Activated naive CD8-positive, alpha-beta T cell (primary cell): ENCODE data around the gene RMDN2.
"Not testable (repeated sequence)": the region's sequence is repeated elsewhere in the genome, so short reads cannot be mapped to it uniquely, and the experiment has no call there.

Experiments
- H3K27ac Mint-ChIP-seq: one replicate; pipeline ENCODE4 v1.8.0; 2021; ENCODE audit warnings: mixed read lengths
- H3K27me3 Mint-ChIP-seq: one replicate; pipeline ENCODE4 v1.8.0; 2021; ENCODE audit warnings: mixed read lengths
- H3K36me3 Mint-ChIP-seq: one replicate; pipeline ENCODE4 v1.8.0; 2021; ENCODE audit warnings: mixed read lengths
- H3K4me1 Mint-ChIP-seq: one replicate; pipeline ENCODE4 v1.8.0; 2021; ENCODE audit warnings: low read depth, mixed read lengths
- H3K4me3 Mint-ChIP-seq: one replicate; pipeline ENCODE4 v1.8.0; 2021; ENCODE audit warnings: mild to moderate bottlenecking, mixed read lengths
- H3K9me3 Mint-ChIP-seq: one replicate; pipeline ENCODE4 v1.8.0; 2021; ENCODE audit warnings: low read depth, mixed read lengths

Gene RMDN2

DNA sequence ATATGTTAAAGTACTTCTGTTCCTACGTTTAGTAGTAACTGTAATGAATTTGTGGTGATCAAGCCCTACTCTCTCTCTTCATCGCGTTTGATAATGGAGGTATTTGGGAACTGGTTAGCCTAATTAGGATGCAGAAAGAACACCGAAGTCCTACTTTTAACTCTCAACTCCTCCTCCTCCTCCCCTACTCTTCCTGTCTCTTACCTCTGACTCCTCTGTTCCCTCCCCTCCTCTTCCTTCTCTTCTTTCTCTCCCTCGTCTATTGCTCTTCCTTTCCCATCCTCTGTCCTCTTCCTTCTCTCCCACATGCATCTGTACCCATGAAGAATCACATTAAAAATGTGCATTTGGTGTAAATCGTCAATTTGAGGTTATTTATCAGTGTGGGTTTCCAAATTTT, 57.8 kb downstream of the RMDN2 start:
- Mint-ChIP-seq H3K9me3 (no peaks in the 10 kb centered on the region), H3K4me1 (no peaks in the 10 kb centered on the region), H3K36me3 (peaks cover 9% of the 10 kb centered on the region), H3K4me3 (no peak overlapping the region), H3K27ac (no peak overlapping the region), H3K27me3 (no peaks in the 10 kb centered on the region)

DNA sequence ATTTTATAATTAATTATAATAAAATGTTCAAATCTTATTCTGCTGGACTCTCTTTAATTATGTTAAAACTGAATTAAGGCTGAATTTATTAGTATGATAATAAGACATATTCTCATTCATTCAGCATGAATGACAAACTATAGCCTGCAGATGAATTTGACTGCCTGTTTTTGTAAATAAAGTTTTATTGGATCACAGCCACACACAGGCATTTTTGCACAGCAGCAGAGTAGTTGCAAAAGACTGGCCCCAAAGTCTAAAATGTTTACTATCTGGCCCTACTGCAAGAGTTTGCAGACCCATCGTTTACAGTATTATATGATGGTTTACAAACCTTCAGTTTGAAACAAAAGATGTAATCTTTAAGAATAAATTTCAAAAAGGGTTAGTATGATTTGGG, 58.6 kb downstream of the RMDN2 start:
- peaks cover 9% of the 10 kb centered on the region for H3K36me3 Mint-ChIP-seq
- no peaks in the 10 kb centered on the region for H3K4me1 Mint-ChIP-seq
- H3K27me3 Mint-ChIP-seq: no peaks in the 10 kb centered on the region
- H3K27ac Mint-ChIP-seq: no peak overlapping the region
- H3K4me3 Mint-ChIP-seq: no peak overlapping the region
- H3K9me3 Mint-ChIP-seq: no peaks in the 10 kb centered on the region

DNA sequence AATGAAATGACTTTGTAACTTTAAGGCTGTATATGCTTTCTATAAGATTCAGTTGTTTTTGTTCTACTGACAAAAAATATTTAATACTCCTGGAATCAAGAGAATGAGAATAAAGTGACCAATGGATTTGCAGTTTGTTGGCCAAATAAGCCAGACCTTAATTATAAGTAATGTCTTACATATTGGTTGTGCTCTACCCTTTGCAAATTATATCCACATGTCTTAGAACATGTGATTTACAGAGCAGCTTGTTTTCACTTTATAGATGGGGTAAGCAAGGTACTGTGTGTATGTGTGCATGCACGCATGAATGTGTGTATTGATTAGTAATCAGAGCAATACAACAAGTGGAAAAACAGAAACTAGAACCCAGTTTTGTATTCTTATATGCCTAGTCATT, 59.1 kb downstream of the RMDN2 start:
- H3K36me3 Mint-ChIP-seq: peaks cover 9% of the 10 kb centered on the region
- no peak overlapping the region for H3K27ac Mint-ChIP-seq
- H3K9me3 Mint-ChIP-seq: no peaks in the 10 kb centered on the region
- H3K4me1 Mint-ChIP-seq: no peaks in the 10 kb centered on the region
- no peaks in the 10 kb centered on the region for H3K27me3 Mint-ChIP-seq
- H3K4me3 Mint-ChIP-seq: no peak overlapping the region

DNA sequence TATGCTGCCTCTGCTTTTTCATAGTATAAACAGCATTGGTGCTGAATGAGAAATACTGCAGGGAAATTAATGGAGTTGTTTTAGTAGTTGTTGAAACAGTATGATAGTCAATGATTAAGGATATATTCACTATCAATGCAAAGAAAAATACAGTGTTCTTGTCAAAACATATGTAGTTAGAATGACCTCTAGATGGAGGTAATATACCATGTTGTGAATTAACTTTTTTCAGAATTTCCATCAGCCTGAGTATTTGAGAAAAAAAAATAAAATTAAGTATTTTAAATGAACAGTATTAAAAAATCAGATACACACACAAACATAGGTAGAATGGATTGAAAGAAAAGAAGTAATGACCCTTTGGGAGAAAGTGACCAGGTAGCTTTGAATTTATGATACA, 59.5 kb downstream of the RMDN2 start:
- no peak overlapping the region for H3K4me3 Mint-ChIP-seq
- no peaks in the 10 kb centered on the region for H3K4me1 Mint-ChIP-seq
- H3K36me3 Mint-ChIP-seq: peaks cover 9% of the 10 kb centered on the region
- H3K27ac Mint-ChIP-seq: no peak overlapping the region
- no peaks in the 10 kb centered on the region for H3K27me3 Mint-ChIP-seq
- no peaks in the 10 kb centered on the region for H3K9me3 Mint-ChIP-seq

DNA sequence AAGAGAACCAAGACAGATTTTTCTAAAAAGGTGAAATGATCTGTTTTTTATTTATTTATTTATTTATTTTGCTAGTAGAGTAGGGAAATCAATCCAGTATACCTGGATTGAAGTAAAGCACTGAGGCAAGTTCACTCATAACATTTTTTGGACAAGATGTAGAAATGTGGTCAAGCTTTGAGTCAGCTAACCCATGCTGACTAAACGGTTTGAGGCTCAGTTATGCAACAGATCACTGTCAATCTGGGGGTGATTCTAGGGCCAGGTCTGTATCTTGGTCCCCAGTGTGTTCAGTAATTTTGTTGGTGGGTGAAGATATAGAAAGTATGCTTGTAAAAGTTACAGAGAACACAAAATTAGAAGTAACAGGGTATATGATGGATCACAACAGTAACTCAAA, 60.2 kb downstream of the RMDN2 start:
- Mint-ChIP-seq H3K27me3 (no peaks in the 10 kb centered on the region), H3K36me3 (peaks cover 9% of the 10 kb centered on the region), H3K9me3 (no peaks in the 10 kb centered on the region), H3K4me1 (no peaks in the 10 kb centered on the region), H3K4me3 (no peak overlapping the region), H3K27ac (no peak overlapping the region)

DNA sequence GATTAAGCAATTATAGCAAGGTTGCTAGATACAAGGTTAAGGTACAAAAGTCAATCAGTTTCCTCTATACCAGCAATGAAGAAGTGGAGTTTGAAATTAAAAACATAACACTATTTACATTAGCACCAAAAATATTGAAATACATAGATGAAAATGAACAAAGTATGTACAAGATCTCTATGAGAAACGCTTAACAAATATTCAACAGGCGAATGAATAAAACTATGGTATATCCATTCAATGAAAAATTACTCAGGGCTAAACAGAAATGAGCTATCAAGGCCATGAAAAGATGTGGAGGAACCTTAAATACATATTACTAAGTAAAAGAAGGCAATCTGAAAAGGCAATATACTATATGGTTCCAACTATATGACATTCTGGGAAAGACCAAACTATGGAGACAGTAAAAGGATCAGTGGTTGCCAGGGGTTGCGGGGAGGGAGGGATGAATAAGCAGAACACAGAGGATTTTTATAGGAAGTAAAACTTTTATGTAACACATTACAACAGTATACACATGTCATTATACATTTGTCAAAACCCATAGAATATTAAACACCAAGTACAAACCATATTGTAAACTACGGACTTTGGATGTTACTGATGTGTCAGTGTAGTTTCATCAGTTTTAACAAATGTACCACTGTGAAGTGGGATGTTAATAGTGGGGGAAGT, 62.1 kb downstream of the RMDN2 start:
- Mint-ChIP-seq H3K36me3 (peaks cover 13% of the 10 kb centered on the region), H3K27ac (no peak overlapping the region), H3K4me3 (no peak overlapping the region), H3K4me1 (no peaks in the 10 kb centered on the region), H3K27me3 (no peaks in the 10 kb centered on the region), H3K9me3 (no peaks in the 10 kb centered on the region)

DNA sequence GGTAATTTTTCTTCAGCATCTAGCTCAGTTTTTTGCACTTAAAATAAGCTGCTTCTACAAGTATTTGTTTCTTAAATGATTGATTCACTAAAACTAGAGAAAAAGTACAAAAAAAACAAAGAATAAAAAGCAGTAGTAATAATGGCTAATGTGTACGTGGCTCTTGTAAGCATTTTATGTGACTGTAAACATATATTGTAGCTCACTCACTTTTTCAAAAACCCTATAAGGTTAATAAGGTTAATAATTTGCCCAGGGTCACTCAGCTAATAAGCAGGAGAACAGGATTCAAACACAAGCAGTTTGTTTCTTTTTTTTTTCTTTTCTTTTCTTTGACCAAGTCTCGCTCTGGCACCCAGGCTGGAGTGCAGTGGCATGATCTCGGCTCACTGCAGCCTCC, 67.5 kb downstream of the RMDN2 start:
- H3K27ac Mint-ChIP-seq: no peak overlapping the region
- H3K4me1 Mint-ChIP-seq: no peaks in the 10 kb centered on the region
- no peaks in the 10 kb centered on the region for H3K27me3 Mint-ChIP-seq
- H3K9me3 Mint-ChIP-seq: no peaks in the 10 kb centered on the region
- H3K4me3 Mint-ChIP-seq: no peak overlapping the region
- H3K36me3 Mint-ChIP-seq: peaks cover 4% of the 10 kb centered on the region

DNA sequence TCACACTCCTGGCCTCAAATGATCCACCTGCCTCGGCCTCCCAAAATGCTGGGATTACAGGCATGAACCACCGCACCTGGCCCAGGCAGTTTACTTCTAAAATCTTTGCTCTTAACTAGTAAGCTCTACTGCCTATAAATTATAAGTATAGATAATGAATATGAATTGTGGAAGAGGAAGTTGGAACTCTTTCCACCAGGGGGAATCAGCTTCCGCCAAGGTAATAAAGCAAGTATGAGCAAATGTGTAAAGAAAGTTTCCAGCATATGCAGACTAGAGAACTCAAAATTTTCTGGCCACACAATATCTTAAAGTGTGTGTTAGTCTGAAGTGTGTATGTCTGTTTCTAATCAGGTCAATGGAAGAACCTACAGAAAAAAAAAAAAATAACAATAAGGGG, 68.1 kb downstream of the RMDN2 start:
- Mint-ChIP-seq H3K36me3 (peaks cover 6% of the 10 kb centered on the region), H3K4me1 (no peaks in the 10 kb centered on the region), H3K4me3 (no peak overlapping the region), H3K27me3 (no peaks in the 10 kb centered on the region), H3K27ac (no peak overlapping the region), H3K9me3 (no peaks in the 10 kb centered on the region)

DNA sequence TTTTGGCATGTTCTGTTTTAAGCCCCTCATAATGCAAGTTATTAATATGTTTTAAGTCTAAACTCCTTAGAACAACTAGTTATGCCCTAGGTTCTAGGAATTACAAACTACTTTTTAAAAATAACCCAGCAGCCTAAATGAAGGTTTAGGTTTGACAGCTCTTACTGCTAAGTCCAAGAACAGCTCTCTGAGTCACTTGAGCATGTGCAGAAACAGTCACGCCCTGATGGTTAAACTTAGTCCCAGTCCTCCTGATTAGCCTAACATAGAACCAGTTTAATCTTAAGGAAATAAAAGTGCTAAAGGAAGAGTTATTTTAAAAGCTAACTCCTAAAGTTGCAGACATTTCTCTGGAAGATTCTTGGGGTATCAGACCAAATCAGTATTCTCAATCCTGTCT, 72.5 kb downstream of the RMDN2 start:
- peaks cover 4% of the 10 kb centered on the region for H3K9me3 Mint-ChIP-seq
- no peak overlapping the region for H3K27ac Mint-ChIP-seq
- H3K27me3 Mint-ChIP-seq: no peaks in the 10 kb centered on the region
- H3K36me3 Mint-ChIP-seq: peaks cover 26% of the 10 kb centered on the region
- no peaks in the 10 kb centered on the region for H3K4me1 Mint-ChIP-seq
- H3K4me3 Mint-ChIP-seq: no peak overlapping the region

DNA sequence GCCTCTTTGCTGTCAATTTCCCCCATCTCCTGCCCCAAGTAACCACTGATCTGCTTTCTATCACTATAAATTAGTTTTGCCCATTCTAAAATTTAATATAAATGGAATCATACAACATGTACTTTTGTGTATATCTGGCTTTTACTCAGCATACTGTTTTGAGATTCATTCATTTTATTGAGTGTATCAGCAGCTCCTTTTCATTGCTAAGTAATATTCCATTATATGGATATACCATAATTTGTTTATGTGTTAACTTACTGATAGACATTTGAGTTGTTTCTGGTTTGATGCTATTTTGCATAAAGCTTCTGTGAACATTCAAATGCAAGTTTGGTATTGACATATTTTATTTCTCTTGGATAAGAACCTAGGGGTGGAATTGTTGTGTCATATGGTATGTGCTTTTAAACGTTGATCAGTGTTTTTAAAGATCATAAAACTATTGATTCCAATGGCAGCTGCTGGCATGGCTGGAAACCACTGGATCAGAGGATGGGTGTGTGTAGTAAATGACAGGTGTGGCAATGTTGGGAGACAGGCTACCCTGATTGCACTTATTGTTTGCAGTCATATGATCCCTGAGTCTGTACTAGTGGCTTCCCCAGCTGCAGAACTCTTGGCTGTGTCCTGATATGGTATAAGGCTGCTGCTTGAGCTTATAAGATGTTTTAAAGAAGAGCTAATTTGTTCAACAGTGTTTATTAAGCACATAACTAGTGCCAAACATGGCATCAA, 75.6 kb downstream of the RMDN2 start:
- no peaks in the 10 kb centered on the region for H3K4me1 Mint-ChIP-seq
- H3K9me3 Mint-ChIP-seq: peaks cover 4% of the 10 kb centered on the region
- peaks cover 31% of the 10 kb centered on the region for H3K36me3 Mint-ChIP-seq
- no peak overlapping the region for H3K27ac Mint-ChIP-seq
- no peak overlapping the region for H3K4me3 Mint-ChIP-seq
- H3K27me3 Mint-ChIP-seq: no peaks in the 10 kb centered on the region

DNA sequence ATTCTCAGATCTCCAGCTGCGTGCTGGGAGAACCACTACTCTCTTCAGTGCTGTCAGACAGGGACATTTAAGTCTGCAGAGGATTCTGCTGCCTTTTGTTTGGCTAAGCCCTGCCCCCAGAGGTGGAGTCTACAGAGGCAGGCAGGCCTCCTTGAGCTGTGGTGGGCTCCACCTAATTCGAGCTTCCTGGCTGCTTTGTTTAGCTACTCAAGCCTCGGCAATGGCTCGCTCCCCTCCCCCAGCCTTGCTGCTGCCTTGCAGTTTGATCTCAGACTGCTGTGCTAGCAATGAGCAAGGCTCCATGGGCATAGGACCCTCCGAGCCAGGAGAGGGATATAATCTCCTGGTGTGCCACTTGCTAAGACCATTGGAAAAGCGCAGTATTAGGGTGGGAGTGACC, 85.1 kb downstream of the RMDN2 start:
- H3K36me3 Mint-ChIP-seq: peaks cover 30% of the 10 kb centered on the region
- not testable (repeated sequence) for H3K4me3 Mint-ChIP-seq, H3K27me3 Mint-ChIP-seq, H3K9me3 Mint-ChIP-seq, H3K27ac Mint-ChIP-seq, H3K4me1 Mint-ChIP-seq

DNA sequence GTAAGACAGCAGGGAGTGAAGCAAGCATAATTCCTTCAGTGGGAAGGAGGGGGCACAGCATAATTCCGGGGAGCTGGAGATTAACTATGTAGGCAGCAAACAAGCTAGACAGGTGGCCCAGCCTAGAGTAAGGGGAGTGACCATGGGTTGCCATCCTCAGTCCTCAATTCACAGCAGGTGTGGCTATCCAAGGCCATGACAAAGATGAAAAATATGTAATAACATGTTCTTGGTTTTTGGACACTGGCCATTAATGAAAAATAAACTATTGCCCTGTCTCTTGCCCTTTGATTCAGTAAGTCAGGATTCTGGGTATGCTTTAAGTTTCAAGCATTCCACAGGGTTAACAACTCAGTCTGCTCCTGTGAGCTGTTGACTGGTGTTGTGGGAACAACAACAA, 85.9 kb downstream of the RMDN2 start:
- H3K4me3 Mint-ChIP-seq: no peak overlapping the region
- no peaks in the 10 kb centered on the region for H3K9me3 Mint-ChIP-seq

DNA sequence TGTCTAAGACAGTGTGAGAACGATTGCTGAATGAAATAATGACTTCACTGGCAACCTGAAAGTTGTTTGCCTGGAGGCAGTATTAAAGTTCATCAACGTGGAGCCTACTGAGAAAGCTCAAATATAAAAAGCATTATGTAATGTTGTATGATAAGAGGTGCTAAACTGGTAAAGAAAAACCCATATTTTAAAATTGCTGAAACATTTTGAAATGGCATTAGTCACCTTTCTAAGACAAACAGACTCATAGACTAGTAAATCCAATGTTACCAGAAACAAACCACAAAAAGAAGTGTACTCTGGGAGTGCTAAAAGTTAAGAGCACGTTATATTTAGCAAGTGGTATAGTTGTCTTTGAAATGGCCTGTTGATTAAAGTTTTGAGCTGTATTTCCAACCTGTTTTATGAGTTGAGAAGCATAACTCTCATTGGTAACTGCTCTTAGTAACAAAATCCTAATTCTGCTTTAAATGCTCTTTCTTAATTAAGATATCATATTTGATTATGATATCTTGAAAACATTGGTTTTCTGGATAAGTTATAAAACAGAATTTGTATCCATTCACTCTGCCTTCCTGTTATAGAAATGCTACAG, 88.2 kb downstream of the RMDN2 start:
- H3K4me3 Mint-ChIP-seq: no peak overlapping the region
- H3K27ac Mint-ChIP-seq: no peak overlapping the region
- no peaks in the 10 kb centered on the region for H3K4me1 Mint-ChIP-seq
- no peaks in the 10 kb centered on the region for H3K9me3 Mint-ChIP-seq
- H3K27me3 Mint-ChIP-seq: no peaks in the 10 kb centered on the region
- peaks cover 32% of the 10 kb centered on the region for H3K36me3 Mint-ChIP-seq

More for the DNA sequence above, 85.9 kb downstream of the RMDN2 start:
- Mint-ChIP-seq H3K36me3 (peaks cover 31% of the 10 kb centered on the region), H3K27me3 (no peaks in the 10 kb centered on the region), H3K4me1 (no peaks in the 10 kb centered on the region), H3K27ac (no peak overlapping the region)

DNA sequence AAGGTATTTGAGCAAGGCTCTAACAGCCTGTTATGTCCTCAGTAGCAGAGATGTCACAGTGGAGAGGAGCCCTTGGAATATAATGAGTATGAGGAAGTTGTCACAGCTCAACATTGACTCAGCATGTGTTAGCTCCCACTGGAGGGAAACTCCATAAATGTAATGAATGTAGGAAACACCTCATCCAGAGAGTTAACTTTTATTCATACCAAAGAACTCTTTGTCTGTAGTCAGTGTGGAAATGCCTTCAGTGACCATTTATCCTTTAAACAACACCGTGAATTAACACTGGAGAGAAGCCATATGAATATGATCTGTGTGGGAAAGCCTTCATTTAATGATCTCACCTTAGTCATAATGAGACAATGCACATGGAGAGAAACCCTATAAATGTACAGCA, 91.1 kb downstream of the RMDN2 start:
- no peaks in the 10 kb centered on the region for H3K4me1 Mint-ChIP-seq
- peaks cover 23% of the 10 kb centered on the region for H3K36me3 Mint-ChIP-seq
- H3K9me3 Mint-ChIP-seq: no peaks in the 10 kb centered on the region
- no peak overlapping the region for H3K27ac Mint-ChIP-seq
- no peaks in the 10 kb centered on the region for H3K27me3 Mint-ChIP-seq
- no peak overlapping the region for H3K4me3 Mint-ChIP-seq

DNA sequence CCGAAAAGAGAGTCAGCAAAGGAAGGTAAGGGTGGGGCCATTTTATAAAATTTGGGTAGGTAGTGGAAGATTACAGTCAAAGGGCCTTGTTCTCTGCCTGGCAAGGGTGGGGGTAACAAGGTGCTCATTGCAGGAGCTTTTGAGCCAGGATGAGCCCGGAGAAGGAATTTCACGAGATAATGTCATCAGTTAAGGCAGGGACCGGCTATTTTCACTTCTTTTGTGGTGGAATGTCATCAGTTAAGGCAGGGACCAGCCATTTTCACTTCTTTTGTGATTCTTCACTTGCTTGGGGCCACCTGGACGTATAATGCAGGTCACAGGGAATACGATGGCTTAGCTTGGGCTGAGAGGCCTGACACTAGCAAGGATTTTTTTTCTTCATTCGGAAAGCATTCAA, 92.7 kb downstream of the RMDN2 start:
- no peaks in the 10 kb centered on the region for H3K4me1 Mint-ChIP-seq
- no peak overlapping the region for H3K27ac Mint-ChIP-seq

More for the DNA sequence above, 92.7 kb downstream of the RMDN2 start:
- Mint-ChIP-seq H3K36me3 (peaks cover 15% of the 10 kb centered on the region), H3K4me3 (no peak overlapping the region), H3K9me3 (no peaks in the 10 kb centered on the region), H3K27me3 (no peaks in the 10 kb centered on the region)
